IMR-90 (cell line): ENCODE measurements around the gene LAMTOR3. TPM values are rescaled to one million over a fixed set of nuclear protein-coding genes. Genes with fewer than 3 reads are reported as not detected.

Experiments used
- ATAC-seq: fragments of 200-7000 bp; cut with Tn5 transposase; 2 replicates; pipeline ENCODE4 v1.9.1; 2020; ENCODE audit warnings: low read depth, mild to moderate bottlenecking, moderate library complexity
- BruUV-seq: library from RNA; stranded (reverse); fragments of 400-500 nt; replicated peaks from 2 replicates; lab custom pipeline; 2021; lab: Mats Ljungman, UMichigan
- CTCF ChIA-PET: fragments of 300-600 bp; formaldehyde crosslinking; extraction: SDS; loops from one replicate; lab custom pipeline; 2021; ENCODE audit warnings: antibody characterized with exemption; lab: Yijun Ruan, JAX
- POLR2A ChIA-PET: fragments of 300-600 bp; sonication (Branson Sonifier 250); formaldehyde crosslinking; loops from one replicate; lab custom pipeline; 2022; ENCODE audit warnings: antibody characterized with exemption; ENCODE audit not compliant: unreplicated experiment; lab: Charles Lee
- DNase-seq: peaks from one replicate; pipeline ENCODE4 v3.0.0; 2013
- H2AFZ ChIP-seq: replicated peaks from 2 replicates; pipeline ENCODE3; 2013; ENCODE audit warnings: low read length, mild to moderate bottlenecking; ENCODE audit not compliant: poor library complexity
- H2AK5ac ChIP-seq: 2 replicates; pipeline ENCODE4 v1.6.1; 2013; ENCODE audit warnings: low read depth, low read length, inconsistent platforms
- H2AK9ac ChIP-seq: replicated peaks from 2 replicates; pipeline ENCODE3; 2013; ENCODE audit warnings: mild to moderate bottlenecking, low read depth, low read length, moderate library complexity; ENCODE audit not compliant: poor library complexity
- H2BK120ac ChIP-seq: 2 replicates; pipeline ENCODE4 v1.6.1; 2013; ENCODE audit warnings: low read depth, low read length, inconsistent platforms
- H2BK15ac ChIP-seq: 3 replicates; pipeline ENCODE4 v1.6.1; 2013; ENCODE audit warnings: low read depth, low read length, inconsistent platforms
- H2BK20ac ChIP-seq: 2 replicates; pipeline ENCODE4 v1.6.1; 2013; ENCODE audit warnings: low read depth, mild to moderate bottlenecking, inconsistent platforms, low read length, moderate library complexity
- H2BK5ac ChIP-seq: 2 replicates; pipeline ENCODE4 v1.6.1; 2013; ENCODE audit warnings: mild to moderate bottlenecking, low read depth, low read length, inconsistent platforms; ENCODE audit not compliant: poor library complexity, severe bottlenecking
- H3K14ac ChIP-seq: replicated peaks from 2 replicates; pipeline ENCODE4 v1.6.1; 2013; ENCODE audit warnings: low read depth, low read length, inconsistent platforms
- H3K18ac ChIP-seq: 2 replicates; pipeline ENCODE4 v1.6.1; 2013; ENCODE audit warnings: low read depth, low read length, control low read depth
- H3K23ac ChIP-seq: 2 replicates; pipeline ENCODE4 v1.6.1; 2013; ENCODE audit warnings: low read depth, low read length, inconsistent platforms
- H3K27ac ChIP-seq: 2 replicates; pipeline ENCODE4 v1.5.1; 2013; ENCODE audit warnings: mild to moderate bottlenecking, control low read depth, low read length; ENCODE audit not compliant: insufficient read depth
- H3K27me3 ChIP-seq: 2 replicates; pipeline ENCODE4 v1.6.1; 2013; ENCODE audit warnings: low read length; ENCODE audit not compliant: control insufficient read depth, insufficient read depth
- H3K36me3 ChIP-seq: 2 replicates; pipeline ENCODE4 v1.6.1; 2013; ENCODE audit warnings: low read length, mixed read lengths; ENCODE audit not compliant: control insufficient read depth, insufficient read depth
- H3K4ac ChIP-seq: 2 replicates; pipeline ENCODE4 v1.6.1; 2013; ENCODE audit warnings: low read depth, low read length, inconsistent platforms
- H3K4me1 ChIP-seq: 2 replicates; pipeline ENCODE4 v1.6.1; 2013; ENCODE audit warnings: low read length, mixed read lengths; ENCODE audit not compliant: control insufficient read depth, insufficient read depth
- H3K4me2 ChIP-seq: 2 replicates; pipeline ENCODE4 v1.6.1; 2013; ENCODE audit warnings: low read depth, mild to moderate bottlenecking, control low read depth, low read length, moderate library complexity
- H3K4me3 ChIP-seq: 2 replicates; pipeline ENCODE4 v1.5.1; 2013; ENCODE audit warnings: low read depth, mild to moderate bottlenecking, control low read depth, low read length, moderate library complexity; ENCODE audit not compliant: insufficient read depth
- H3K56ac ChIP-seq: 2 replicates; pipeline ENCODE4 v1.6.1; 2013; ENCODE audit warnings: low read length, inconsistent platforms; ENCODE audit not compliant: insufficient read depth; ENCODE audit errors: extremely low read depth
- H3K79me1 ChIP-seq, 2 experiments: 2 replicates each; pipeline ENCODE4 v1.6.1; 2013; ENCODE audit warnings: low read length in 2 of 2, inconsistent platforms in 1 of 2, low read depth in 1 of 2
- H3K9ac ChIP-seq: 2 replicates; pipeline ENCODE4 v1.6.1; 2013; ENCODE audit warnings: low read depth, low read length, control low read depth
- H3K9me1 ChIP-seq: 2 replicates; pipeline ENCODE4 v1.6.1; 2013; ENCODE audit warnings: low read length, inconsistent platforms; ENCODE audit not compliant: insufficient read depth
- H3K9me3 ChIP-seq: 2 replicates; pipeline ENCODE4 v1.6.1; 2013; ENCODE audit warnings: low read length; ENCODE audit not compliant: control insufficient read depth, insufficient read depth
- H4K20me1 ChIP-seq: 2 replicates; pipeline ENCODE4 v1.6.1; 2013; ENCODE audit warnings: low read length, inconsistent platforms; ENCODE audit not compliant: insufficient read depth
- H4K5ac ChIP-seq: 2 replicates; pipeline ENCODE4 v1.6.1; 2013; ENCODE audit warnings: mild to moderate bottlenecking, low read depth, low read length, control low read depth
- H4K8ac ChIP-seq, 2 experiments: 2 replicates each; pipeline ENCODE4 v1.6.1; 2013; ENCODE audit warnings: low read depth in 2 of 2, low read length in 2 of 2, control low read depth in 1 of 2, inconsistent platforms in 1 of 2
- H4K91ac ChIP-seq: 2 replicates; pipeline ENCODE4 v1.6.1; 2013; ENCODE audit warnings: low read depth, low read length, inconsistent platforms; ENCODE audit not compliant: insufficient read depth
- BHLHE40 ChIP-seq: fragments of 150-350 bp; IDR thresholded peaks from 2 replicates; pipeline ENCODE4 v1.6.1; 2016; ENCODE audit warnings: mild to moderate bottlenecking, low read depth, low read length
- CEBPB ChIP-seq: IDR thresholded peaks from 2 replicates; pipeline ENCODE4 v1.6.1; 2012; ENCODE audit warnings: low read depth, low read length, improper control_type of control experiment
- CHD1 ChIP-seq: IDR thresholded peaks from 2 replicates; pipeline ENCODE4 v1.6.1; 2012; ENCODE audit warnings: low read depth, low read length, improper control_type of control experiment
- CTCF ChIP-seq: conservative IDR thresholded peaks from 2 replicates; pipeline ENCODE4 v1.5.1; 2012; ENCODE audit warnings: mild to moderate bottlenecking, low read depth, low read length, improper control_type of control experiment
- ELK1 ChIP-seq: fragments of 150-350 bp; IDR thresholded peaks from 2 replicates; pipeline ENCODE4 v1.6.1; 2016; ENCODE audit warnings: low read depth, mild to moderate bottlenecking, low read length, moderate library complexity, borderline replicate concordance
- FOS ChIP-seq: fragments of 150-350 bp; IDR thresholded peaks from 2 replicates; pipeline ENCODE4 v1.6.1; 2016; ENCODE audit warnings: low read depth, low read length
- MAFK ChIP-seq: IDR thresholded peaks from 2 replicates; pipeline ENCODE4 v1.6.1; 2012; ENCODE audit warnings: low read depth, low read length, improper control_type of control experiment
- MAZ ChIP-seq: IDR thresholded peaks from 2 replicates; pipeline ENCODE4 v1.6.1; 2012; ENCODE audit warnings: low read depth, mild to moderate bottlenecking, low read length, improper control_type of control experiment, moderate library complexity, borderline replicate concordance
- MXI1 ChIP-seq: IDR thresholded peaks from 2 replicates; pipeline ENCODE4 v1.6.1; 2012; ENCODE audit warnings: low read depth, mild to moderate bottlenecking, low read length, moderate library complexity, borderline replicate concordance
- NFE2L2 ChIP-seq: fragments of 150-350 bp; IDR thresholded peaks from 2 replicates; pipeline ENCODE4 v1.6.1; 2016; ENCODE audit warnings: low read depth, mild to moderate bottlenecking, low read length
- POLR2A ChIP-seq: IDR thresholded peaks from 2 replicates; pipeline ENCODE4 v1.6.1; 2012; ENCODE audit warnings: mild to moderate bottlenecking, low read depth, low read length
- RAD21 ChIP-seq: IDR thresholded peaks from 2 replicates; pipeline ENCODE4 v1.6.1; 2012; ENCODE audit warnings: low read length, improper control_type of control experiment
- RCOR1 ChIP-seq: IDR thresholded peaks from 2 replicates; pipeline ENCODE4 v1.6.1; 2012; ENCODE audit warnings: mild to moderate bottlenecking, low read length, improper control_type of control experiment; ENCODE audit not compliant: insufficient replicate concordance
- RFX5 ChIP-seq: IDR thresholded peaks from 2 replicates; pipeline ENCODE4 v1.8.0; 2012; ENCODE audit warnings: low read depth, mild to moderate bottlenecking, low read length, moderate library complexity
- SMC3 ChIP-seq: fragments of 150-350 bp; IDR thresholded peaks from 2 replicates; pipeline ENCODE4 v1.6.1; 2016; ENCODE audit warnings: low read depth, mild to moderate bottlenecking, antibody characterized with exemption, low read length, moderate library complexity
- WGBS, 2 experiments: methylation state at CpG; one replicate each; pipeline versions ENCODE4 v1.1.5 to v1.1.7; 2013; ENCODE audit warnings: missing lambda C conversion rate in 2 of 2; ENCODE audit not compliant: insufficient read length in 1 of 2; ENCODE audit errors: extremely low coverage in 2 of 2; 5-methylcytosine and 5-hydroxymethylcytosine counted together
- dilution Hi-C: fragments of 300-500 bp; cut with HindIII; formaldehyde crosslinking; loops from one replicate; pipeline ENCODE4 v1.14.3; 2018; ENCODE audit warnings: low sequenced_read_pairs; ENCODE audit not compliant: unreplicated experiment
- in situ Hi-C: fragments of 300-500 bp; cut with MboI; formaldehyde crosslinking; loops from 3 replicates; pipeline ENCODE4 v1.14.3; 2019; ENCODE audit warnings: low sequenced_read_pairs, inconsistent platforms, mixed read lengths
- intact Hi-C: fragments of 100-400 bp; cut with micrococcal nuclease; formaldehyde crosslinking; loops from 2 replicates; pipeline ENCODE4 v1.10.0; 2022
- polyA plus RNA-seq, 3 experiments: library from polyadenylated mRNA; depleted of rRNA; stranded (reverse); fragments of >200 nt; gene quantifications; 2 replicates each; pipeline ENCODE4 v1.2.3, GENCODE V29; 2012; ENCODE audit warnings: low replicate concordance in 1 of 3
- total RNA-seq: library from RNA; depleted of rRNA; stranded (reverse); fragments of >200 nt; gene quantifications from 2 replicates; pipeline ENCODE4 v1.2.3, GENCODE V29; 2012
- TF ChIP-seq, protein P1 (sequence below): fragments of 150-350 bp; IDR thresholded peaks from 2 replicates; pipeline ENCODE4 v1.6.1; 2017; ENCODE audit warnings: mild to moderate bottlenecking, antibody characterized with exemption, low read length, low read depth

The LAMTOR3 gene
- total and polyA plus RNA-seq, 2 of the 4 experiments (the other 2 are of a cell fraction): 28.6 to 35.7 TPM

DNA sequence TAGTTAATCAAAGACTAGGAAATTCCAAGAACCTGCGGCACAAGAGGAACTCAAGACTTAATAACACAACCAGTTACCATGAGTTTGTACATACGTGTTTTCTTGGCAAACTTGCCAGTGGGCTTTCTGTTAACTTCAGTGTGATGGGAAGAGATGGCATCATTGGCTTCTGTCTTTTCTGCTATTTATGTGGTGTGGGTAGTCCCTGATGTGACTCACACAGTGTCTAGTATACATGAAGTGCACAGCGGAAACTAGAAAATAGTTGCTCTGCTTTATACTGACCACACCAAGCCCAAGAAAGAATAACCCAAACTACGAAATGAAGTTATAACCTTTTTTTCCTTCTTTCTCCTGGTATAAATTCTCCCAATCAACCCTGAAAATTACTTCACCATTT, 53.1 kb downstream of the LAMTOR3 start:
- Histone ChIP-seq H2BK5ac (no peak overlapping the region), H4K20me1 (no peaks in the 10 kb centered on the region), H3K9me1 (no peaks in the 10 kb centered on the region), H3K4me3 (no peak overlapping the region), H2AK5ac (no peak overlapping the region), H3K27ac (no peak overlapping the region), H3K4me2 (no peak overlapping the region), H3K14ac (no peak overlapping the region), H3K23ac (no peak overlapping the region), H3K56ac (no peak overlapping the region), H3K9me3 (no peaks in the 10 kb centered on the region), H2AK9ac (no peak overlapping the region), H2BK15ac (no peak overlapping the region), H2AFZ (no peak overlapping the region), H3K4ac (no peak overlapping the region), H2BK120ac (no peak overlapping the region), H3K27me3 (0 out of 2 replicates have a peak, but pooled peaks cover 2% of the 10 kb centered on the region), H2BK20ac (no peak overlapping the region), H3K9ac (no peak overlapping the region), H3K18ac (no peak overlapping the region), H4K5ac (no peak overlapping the region), H3K36me3 (no peaks in the 10 kb centered on the region), H3K79me1 (no peaks in the 10 kb centered on the region), H3K4me1 (no peaks in the 10 kb centered on the region), H4K8ac (no peak overlapping the region), H4K91ac (no peak overlapping the region)
- intact Hi-C loops (no loop called here), in situ Hi-C loops (no loop called here), dilution Hi-C loops (no loop called here)
- no CpG with 5 or more reads among the region's 4 CpGs for WGBS, 2 experiments
- BruUV-seq: no TSS peak
- no peak for ATAC-seq
- TF ChIP-seq RAD21: no peak
- TF ChIP-seq CEBPB: no peak
- no peak for TF ChIP-seq MAFK
- no peak for TF ChIP-seq FOS
- no peak for TF ChIP-seq NFE2L2
- TF ChIP-seq, protein P1, sequence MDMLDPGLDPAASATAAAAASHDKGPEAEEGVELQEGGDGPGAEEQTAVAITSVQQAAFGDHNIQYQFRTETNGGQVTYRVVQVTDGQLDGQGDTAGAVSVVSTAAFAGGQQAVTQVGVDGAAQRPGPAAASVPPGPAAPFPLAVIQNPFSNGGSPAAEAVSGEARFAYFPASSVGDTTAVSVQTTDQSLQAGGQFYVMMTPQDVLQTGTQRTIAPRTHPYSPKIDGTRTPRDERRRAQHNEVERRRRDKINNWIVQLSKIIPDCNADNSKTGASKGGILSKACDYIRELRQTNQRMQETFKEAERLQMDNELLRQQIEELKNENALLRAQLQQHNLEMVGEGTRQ: no peak
- TF ChIP-seq POLR2A: no peak
- no peak for TF ChIP-seq MAZ
- no peak for TF ChIP-seq SMC3
- TF ChIP-seq BHLHE40: no peak
- no peak for TF ChIP-seq RFX5
- no peak for TF ChIP-seq ELK1
- TF ChIP-seq MXI1: no peak
- no peak for TF ChIP-seq CTCF
- TF ChIP-seq CHD1: no peak
- no peak for TF ChIP-seq RCOR1
- CTCF ChIA-PET: no interaction called here
- POLR2A ChIA-PET: no interaction called here
- no peak for DNase-seq
